K562 (cell line): ENCODE results near the gene LZTFL1. TPM values are rescaled to one million over a fixed set of nuclear protein-coding genes. Genes with fewer than 3 reads are reported as not detected.

Source experiments
- CBX3 ChIP-seq, 2 experiments: IDR thresholded peaks; 1 replicate in 1 of 2; 2 replicates in 1 of 2; pipeline ENCODE4 v1.6.1; 2012; ENCODE audit warnings: inconsistent platforms in 2 of 2, low read length in 2 of 2, borderline replicate concordance in 1 of 2, control low read depth in 1 of 2
- MTA2 ChIP-seq: fragments of 450-650 bp; IDR thresholded peaks from 2 replicates; pipeline ENCODE4 v1.6.1; 2016; ENCODE audit warnings: low read depth
- NFIC ChIP-seq: fragments of 450-650 bp; IDR thresholded peaks from 2 replicates; pipeline ENCODE4 v1.6.1; 2017; ENCODE audit warnings: mild to moderate bottlenecking, inconsistent platforms
- SAFB2 ChIP-seq: fragments of 200-400 bp; formaldehyde crosslinking; IDR thresholded peaks from 2 replicates; pipeline ENCODE4 v1.6.1; 2018; ENCODE audit warnings: borderline replicate concordance, low read length, low read depth, moderate library complexity; ENCODE audit not compliant: severe bottlenecking
- TCF3 ChIP-seq: sonication (generic); formaldehyde crosslinking; IDR thresholded peaks from 2 replicates; pipeline ENCODE4 v1.4.0; 2020; ENCODE audit warnings: mild to moderate bottlenecking, missing genetic modification reagents
- TRIM24 ChIP-seq, 2 experiments: fragments of 450-650 bp; IDR thresholded peaks; 2 replicates each; pipeline ENCODE4 v1.6.1; 2016
- TRIM28 ChIP-seq: fragments of 450-650 bp; IDR thresholded peaks from 2 replicates; pipeline ENCODE4 v1.6.1; 2017
- U2AF2 ChIP-seq: fragments of 200-400 bp; formaldehyde crosslinking; optimal IDR thresholded peaks from 2 replicates; pipeline ENCODE3; 2017; ENCODE audit warnings: low read depth, mild to moderate bottlenecking, low read length
- ZNF217 ChIP-seq: sonication (generic); formaldehyde crosslinking; IDR thresholded peaks from 2 replicates; pipeline ENCODE4 v1.8.0; 2022; ENCODE audit warnings: mild to moderate bottlenecking, missing genetic modification reagents
- ZNF316 ChIP-seq: fragments of 450-650 bp; IDR thresholded peaks from 2 replicates; pipeline ENCODE4 v1.6.1; 2016
- polyA plus RNA-seq, 8 experiments: library from polyadenylated mRNA; depleted of rRNA in 4 of 8; stranded (reverse) in 5 of 8; unstranded in 3 of 8; fragments of >200 nt; fragmentation: Nextera tagmentation in 2 of 8; fragmentation: Illumina TruSeq in 1 of 8; extraction: Ambion mirVana in 2 of 8; extraction: Trizol in 1 of 8; gene quantifications; 2 replicates each; pipeline versions ENCODE4 v1.2.1 to v1.2.3, GENCODE V29; 2011 to 2014; ENCODE audit warnings: inconsistent platforms in 1 of 8, missing spikeins in 1 of 8
- total RNA-seq, 7 experiments: library from RNA; depleted of rRNA in 6 of 7; stranded (reverse); fragments of >200 nt in 6 of 7; fragmentation: Illumina TruSeq in 2 of 7; extraction: Trizol in 2 of 7; gene quantifications; 2 replicates each; pipeline versions ENCODE4 v1.2.1 to v1.2.3, GENCODE V29; 2011 to 2021; ENCODE audit warnings: low replicate concordance in 1 of 7
- TF ChIP-seq, protein P1 (sequence below): fragments of 200-600 bp; sonication (generic); IDR thresholded peaks from one replicate; pipeline ENCODE4 v1.6.1; 2012; ENCODE audit warnings: mild to moderate bottlenecking, low read depth, low read length, inconsistent platforms
- TF ChIP-seq, protein P2 (sequence below): conservative IDR thresholded peaks from 2 replicates; pipeline ENCODE4 v1.6.1; 2011; ENCODE audit warnings: low read depth, mild to moderate bottlenecking, low read length; ENCODE audit not compliant: control insufficient read depth
- TF ChIP-seq, protein P3 (sequence below): sonication (generic); formaldehyde crosslinking; IDR thresholded peaks from 2 replicates; pipeline ENCODE4 v1.8.0; 2022; ENCODE audit warnings: mild to moderate bottlenecking, missing genetic modification reagents
- TF ChIP-seq, protein P4 (sequence below): fragments of 450-650 bp; conservative IDR thresholded peaks from 2 replicates; pipeline ENCODE4 v1.6.1; 2016; ENCODE audit warnings: missing genetic modification characterization, low read depth, mild to moderate bottlenecking, control low read depth, missing compliant biosample characterization

The LZTFL1 gene
- total and polyA plus RNA-seq, 9 of the 15 experiments (the other 6 are each of a cell fraction or from before 2014, with no cell fraction given) = 10.7 to 33.7 (median 15.3) TPM

DNA sequence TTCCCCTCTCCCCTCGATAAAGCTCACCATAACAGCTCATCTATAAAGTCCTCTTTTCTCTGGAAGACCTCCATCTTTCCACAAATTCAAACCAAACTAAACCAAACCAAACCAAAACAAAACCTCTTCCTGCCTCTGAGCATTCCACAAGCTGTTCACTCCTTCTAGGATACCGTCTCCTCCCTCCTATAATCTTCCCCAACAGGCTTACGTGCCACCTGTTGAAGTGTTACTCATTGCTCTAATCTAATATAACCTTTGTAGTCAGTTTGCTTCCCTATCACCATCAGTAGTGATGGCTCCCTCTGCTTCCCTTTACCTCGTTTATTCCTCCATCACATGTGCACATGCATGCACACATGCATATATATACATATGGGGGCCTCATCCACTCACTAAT, 31.7 kb upstream of the LZTFL1 start (continued):
- TF ChIP-seq, protein P1, sequence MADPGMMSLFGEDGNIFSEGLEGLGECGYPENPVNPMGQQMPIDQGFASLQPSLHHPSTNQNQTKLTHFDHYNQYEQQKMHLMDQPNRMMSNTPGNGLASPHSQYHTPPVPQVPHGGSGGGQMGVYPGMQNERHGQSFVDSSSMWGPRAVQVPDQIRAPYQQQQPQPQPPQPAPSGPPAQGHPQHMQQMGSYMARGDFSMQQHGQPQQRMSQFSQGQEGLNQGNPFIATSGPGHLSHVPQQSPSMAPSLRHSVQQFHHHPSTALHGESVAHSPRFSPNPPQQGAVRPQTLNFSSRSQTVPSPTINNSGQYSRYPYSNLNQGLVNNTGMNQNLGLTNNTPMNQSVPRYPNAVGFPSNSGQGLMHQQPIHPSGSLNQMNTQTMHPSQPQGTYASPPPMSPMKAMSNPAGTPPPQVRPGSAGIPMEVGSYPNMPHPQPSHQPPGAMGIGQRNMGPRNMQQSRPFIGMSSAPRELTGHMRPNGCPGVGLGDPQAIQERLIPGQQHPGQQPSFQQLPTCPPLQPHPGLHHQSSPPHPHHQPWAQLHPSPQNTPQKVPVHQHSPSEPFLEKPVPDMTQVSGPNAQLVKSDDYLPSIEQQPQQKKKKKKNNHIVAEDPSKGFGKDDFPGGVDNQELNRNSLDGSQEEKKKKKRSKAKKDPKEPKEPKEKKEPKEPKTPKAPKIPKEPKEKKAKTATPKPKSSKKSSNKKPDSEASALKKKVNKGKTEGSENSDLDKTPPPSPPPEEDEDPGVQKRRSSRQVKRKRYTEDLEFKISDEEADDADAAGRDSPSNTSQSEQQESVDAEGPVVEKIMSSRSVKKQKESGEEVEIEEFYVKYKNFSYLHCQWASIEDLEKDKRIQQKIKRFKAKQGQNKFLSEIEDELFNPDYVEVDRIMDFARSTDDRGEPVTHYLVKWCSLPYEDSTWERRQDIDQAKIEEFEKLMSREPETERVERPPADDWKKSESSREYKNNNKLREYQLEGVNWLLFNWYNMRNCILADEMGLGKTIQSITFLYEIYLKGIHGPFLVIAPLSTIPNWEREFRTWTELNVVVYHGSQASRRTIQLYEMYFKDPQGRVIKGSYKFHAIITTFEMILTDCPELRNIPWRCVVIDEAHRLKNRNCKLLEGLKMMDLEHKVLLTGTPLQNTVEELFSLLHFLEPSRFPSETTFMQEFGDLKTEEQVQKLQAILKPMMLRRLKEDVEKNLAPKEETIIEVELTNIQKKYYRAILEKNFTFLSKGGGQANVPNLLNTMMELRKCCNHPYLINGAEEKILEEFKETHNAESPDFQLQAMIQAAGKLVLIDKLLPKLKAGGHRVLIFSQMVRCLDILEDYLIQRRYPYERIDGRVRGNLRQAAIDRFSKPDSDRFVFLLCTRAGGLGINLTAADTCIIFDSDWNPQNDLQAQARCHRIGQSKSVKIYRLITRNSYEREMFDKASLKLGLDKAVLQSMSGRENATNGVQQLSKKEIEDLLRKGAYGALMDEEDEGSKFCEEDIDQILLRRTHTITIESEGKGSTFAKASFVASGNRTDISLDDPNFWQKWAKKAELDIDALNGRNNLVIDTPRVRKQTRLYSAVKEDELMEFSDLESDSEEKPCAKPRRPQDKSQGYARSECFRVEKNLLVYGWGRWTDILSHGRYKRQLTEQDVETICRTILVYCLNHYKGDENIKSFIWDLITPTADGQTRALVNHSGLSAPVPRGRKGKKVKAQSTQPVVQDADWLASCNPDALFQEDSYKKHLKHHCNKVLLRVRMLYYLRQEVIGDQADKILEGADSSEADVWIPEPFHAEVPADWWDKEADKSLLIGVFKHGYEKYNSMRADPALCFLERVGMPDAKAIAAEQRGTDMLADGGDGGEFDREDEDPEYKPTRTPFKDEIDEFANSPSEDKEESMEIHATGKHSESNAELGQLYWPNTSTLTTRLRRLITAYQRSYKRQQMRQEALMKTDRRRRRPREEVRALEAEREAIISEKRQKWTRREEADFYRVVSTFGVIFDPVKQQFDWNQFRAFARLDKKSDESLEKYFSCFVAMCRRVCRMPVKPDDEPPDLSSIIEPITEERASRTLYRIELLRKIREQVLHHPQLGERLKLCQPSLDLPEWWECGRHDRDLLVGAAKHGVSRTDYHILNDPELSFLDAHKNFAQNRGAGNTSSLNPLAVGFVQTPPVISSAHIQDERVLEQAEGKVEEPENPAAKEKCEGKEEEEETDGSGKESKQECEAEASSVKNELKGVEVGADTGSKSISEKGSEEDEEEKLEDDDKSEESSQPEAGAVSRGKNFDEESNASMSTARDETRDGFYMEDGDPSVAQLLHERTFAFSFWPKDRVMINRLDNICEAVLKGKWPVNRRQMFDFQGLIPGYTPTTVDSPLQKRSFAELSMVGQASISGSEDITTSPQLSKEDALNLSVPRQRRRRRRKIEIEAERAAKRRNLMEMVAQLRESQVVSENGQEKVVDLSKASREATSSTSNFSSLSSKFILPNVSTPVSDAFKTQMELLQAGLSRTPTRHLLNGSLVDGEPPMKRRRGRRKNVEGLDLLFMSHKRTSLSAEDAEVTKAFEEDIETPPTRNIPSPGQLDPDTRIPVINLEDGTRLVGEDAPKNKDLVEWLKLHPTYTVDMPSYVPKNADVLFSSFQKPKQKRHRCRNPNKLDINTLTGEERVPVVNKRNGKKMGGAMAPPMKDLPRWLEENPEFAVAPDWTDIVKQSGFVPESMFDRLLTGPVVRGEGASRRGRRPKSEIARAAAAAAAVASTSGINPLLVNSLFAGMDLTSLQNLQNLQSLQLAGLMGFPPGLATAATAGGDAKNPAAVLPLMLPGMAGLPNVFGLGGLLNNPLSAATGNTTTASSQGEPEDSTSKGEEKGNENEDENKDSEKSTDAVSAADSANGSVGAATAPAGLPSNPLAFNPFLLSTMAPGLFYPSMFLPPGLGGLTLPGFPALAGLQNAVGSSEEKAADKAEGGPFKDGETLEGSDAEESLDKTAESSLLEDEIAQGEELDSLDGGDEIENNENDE = no peak
- TF ChIP-seq ZNF316 = no peak
- TF ChIP-seq SAFB2 = no peak
- TF ChIP-seq, protein P2, sequence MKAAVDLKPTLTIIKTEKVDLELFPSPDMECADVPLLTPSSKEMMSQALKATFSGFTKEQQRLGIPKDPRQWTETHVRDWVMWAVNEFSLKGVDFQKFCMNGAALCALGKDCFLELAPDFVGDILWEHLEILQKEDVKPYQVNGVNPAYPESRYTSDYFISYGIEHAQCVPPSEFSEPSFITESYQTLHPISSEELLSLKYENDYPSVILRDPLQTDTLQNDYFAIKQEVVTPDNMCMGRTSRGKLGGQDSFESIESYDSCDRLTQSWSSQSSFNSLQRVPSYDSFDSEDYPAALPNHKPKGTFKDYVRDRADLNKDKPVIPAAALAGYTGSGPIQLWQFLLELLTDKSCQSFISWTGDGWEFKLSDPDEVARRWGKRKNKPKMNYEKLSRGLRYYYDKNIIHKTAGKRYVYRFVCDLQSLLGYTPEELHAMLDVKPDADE = no peak
- TF ChIP-seq TRIM24 (IDR thresholded peaks at IDR 0.05) = peak in 1 of 2 experiments; percentile 33; a peak in 1 of 4 replicates
- TF ChIP-seq TRIM28 = no peak
- no peak for TF ChIP-seq ZNF217
- TF ChIP-seq U2AF2 = no peak
- TF ChIP-seq, protein P3, sequence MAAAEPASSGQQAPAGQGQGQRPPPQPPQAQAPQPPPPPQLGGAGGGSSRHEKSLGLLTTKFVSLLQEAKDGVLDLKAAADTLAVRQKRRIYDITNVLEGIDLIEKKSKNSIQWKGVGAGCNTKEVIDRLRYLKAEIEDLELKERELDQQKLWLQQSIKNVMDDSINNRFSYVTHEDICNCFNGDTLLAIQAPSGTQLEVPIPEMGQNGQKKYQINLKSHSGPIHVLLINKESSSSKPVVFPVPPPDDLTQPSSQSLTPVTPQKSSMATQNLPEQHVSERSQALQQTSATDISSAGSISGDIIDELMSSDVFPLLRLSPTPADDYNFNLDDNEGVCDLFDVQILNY (CRISPR knock-in tag) = no peak
- TF ChIP-seq TCF3 = 0 out of 2 replicates have a peak, but pooled peaks have one; percentile 8
- no peak for TF ChIP-seq MTA2
- TF ChIP-seq NFIC = no peak
- TF ChIP-seq, protein P4, sequence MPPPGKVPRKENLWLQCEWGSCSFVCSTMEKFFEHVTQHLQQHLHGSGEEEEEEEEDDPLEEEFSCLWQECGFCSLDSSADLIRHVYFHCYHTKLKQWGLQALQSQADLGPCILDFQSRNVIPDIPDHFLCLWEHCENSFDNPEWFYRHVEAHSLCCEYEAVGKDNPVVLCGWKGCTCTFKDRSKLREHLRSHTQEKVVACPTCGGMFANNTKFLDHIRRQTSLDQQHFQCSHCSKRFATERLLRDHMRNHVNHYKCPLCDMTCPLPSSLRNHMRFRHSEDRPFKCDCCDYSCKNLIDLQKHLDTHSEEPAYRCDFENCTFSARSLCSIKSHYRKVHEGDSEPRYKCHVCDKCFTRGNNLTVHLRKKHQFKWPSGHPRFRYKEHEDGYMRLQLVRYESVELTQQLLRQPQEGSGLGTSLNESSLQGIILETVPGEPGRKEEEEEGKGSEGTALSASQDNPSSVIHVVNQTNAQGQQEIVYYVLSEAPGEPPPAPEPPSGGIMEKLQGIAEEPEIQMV (tag) = no peak
- no peak for TF ChIP-seq CBX3 (IDR thresholded peaks at IDR 0.05; ENCODE audit: borderline replicate concordance in 1 of 2, low read length in 2 of 2)
